PC-9 (cell line): Measurements from ENCODE around the gene BOC. TPM values are rescaled to one million over a fixed set of nuclear protein-coding genes. Genes with fewer than 3 reads are reported as not detected.

ENCODE experiments used
- BruUV-seq: library from RNA; stranded (reverse); fragments of 400-500 nt; replicated peaks from 2 replicates; lab custom pipeline; 2021; lab: Mats Ljungman, UMichigan
- CTCF ChIA-PET: fragments of 300-600 bp; sonication (Branson Sonifier 250); formaldehyde crosslinking; loops from one replicate; lab custom pipeline; 2022; ENCODE audit warnings: antibody characterized with exemption; lab: Charles Lee
- POLR2A ChIA-PET: fragments of 300-600 bp; sonication (Branson Sonifier 250); formaldehyde crosslinking; loops from one replicate; lab custom pipeline; 2022; ENCODE audit warnings: antibody characterized with exemption; ENCODE audit not compliant: unreplicated experiment; lab: Charles Lee
- DNase-seq, 2 experiments: peaks; one replicate each; pipeline versions ENCODE4 v3.0.0 to v3.0.0-alpha.2; 2015 to 2022; ENCODE audit warnings: mixed read lengths in 1 of 2
- H2AFZ ChIP-seq: fragments of 200-600 bp; sonication (generic); 2 replicates; pipeline ENCODE4 v1.8.1; 2017; ENCODE audit warnings: antibody characterized with exemption
- H3F3A ChIP-seq: fragments of 200-600 bp; sonication (generic); 2 replicates; pipeline ENCODE4 v1.8.1; 2017; ENCODE audit warnings: antibody characterized with exemption, mild to moderate bottlenecking, low read depth; ENCODE audit not compliant: insufficient read depth
- H3K27ac ChIP-seq: fragments of 200-600 bp; sonication (generic); 2 replicates; pipeline ENCODE4 v1.6.1; 2016; ENCODE audit warnings: mixed run types
- H3K27me3 ChIP-seq: fragments of 200-600 bp; sonication (generic); 2 replicates; pipeline ENCODE4 v1.6.1; 2016; ENCODE audit warnings: low read depth, mixed run types; ENCODE audit not compliant: insufficient read depth
- H3K36me3 ChIP-seq: fragments of 200-600 bp; sonication (generic); 2 replicates; pipeline ENCODE4 v1.6.1; 2016; ENCODE audit warnings: low read depth, mixed run types
- H3K4me1 ChIP-seq: fragments of 200-600 bp; sonication (generic); replicated peaks from 2 replicates; pipeline ENCODE4 v1.6.1; 2016; ENCODE audit warnings: mixed run types; ENCODE audit not compliant: insufficient read depth
- H3K4me2 ChIP-seq: fragments of 200-600 bp; sonication (generic); 2 replicates; pipeline ENCODE4 v1.6.1; 2017; ENCODE audit warnings: mixed run types
- H3K4me3 ChIP-seq: fragments of 200-600 bp; sonication (generic); 2 replicates; pipeline ENCODE4 v1.6.1; 2016; ENCODE audit warnings: mixed run types
- H3K79me2 ChIP-seq: fragments of 200-600 bp; sonication (generic); 2 replicates; pipeline ENCODE4 v1.6.1; 2017; ENCODE audit warnings: low read depth, mixed run types
- H3K9me2 ChIP-seq: fragments of 200-600 bp; sonication (generic); 2 replicates; pipeline ENCODE4 v1.8.1; 2017; ENCODE audit warnings: mild to moderate bottlenecking; ENCODE audit not compliant: insufficient read depth
- H3K9me3 ChIP-seq: fragments of 200-600 bp; sonication (generic); 2 replicates; pipeline ENCODE4 v1.8.1; 2016; ENCODE audit warnings: low read depth; ENCODE audit not compliant: insufficient read depth
- H4K20me1 ChIP-seq: fragments of 200-600 bp; sonication (generic); 2 replicates; pipeline ENCODE4 v1.8.1; 2017; ENCODE audit not compliant: insufficient read depth
- CTCF ChIP-seq: fragments of 200-600 bp; sonication (generic); conservative IDR thresholded peaks from 2 replicates; pipeline ENCODE4 v1.6.1; 2017; ENCODE audit warnings: mixed run types, antibody characterized with exemption, mild to moderate bottlenecking, moderate library complexity
- EZH2 ChIP-seq: fragments of 200-600 bp; sonication (generic); IDR thresholded peaks from 2 replicates; pipeline ENCODE4 v1.8.0; 2017; ENCODE audit warnings: antibody characterized with exemption, low read depth
- intact Hi-C: fragments of 100-400 bp; cut with micrococcal nuclease; formaldehyde crosslinking; loops from one replicate; pipeline ENCODE4 v1.10.0; 2022; ENCODE audit not compliant: unreplicated experiment
- total RNA-seq: library from RNA; stranded (reverse); gene quantifications from 2 replicates; pipeline ENCODE4 v1.2.3, GENCODE V29; 2021

BOC gene
- total RNA-seq, 1 experiment from 2014 or later: 3.0 TPM

DNA sequence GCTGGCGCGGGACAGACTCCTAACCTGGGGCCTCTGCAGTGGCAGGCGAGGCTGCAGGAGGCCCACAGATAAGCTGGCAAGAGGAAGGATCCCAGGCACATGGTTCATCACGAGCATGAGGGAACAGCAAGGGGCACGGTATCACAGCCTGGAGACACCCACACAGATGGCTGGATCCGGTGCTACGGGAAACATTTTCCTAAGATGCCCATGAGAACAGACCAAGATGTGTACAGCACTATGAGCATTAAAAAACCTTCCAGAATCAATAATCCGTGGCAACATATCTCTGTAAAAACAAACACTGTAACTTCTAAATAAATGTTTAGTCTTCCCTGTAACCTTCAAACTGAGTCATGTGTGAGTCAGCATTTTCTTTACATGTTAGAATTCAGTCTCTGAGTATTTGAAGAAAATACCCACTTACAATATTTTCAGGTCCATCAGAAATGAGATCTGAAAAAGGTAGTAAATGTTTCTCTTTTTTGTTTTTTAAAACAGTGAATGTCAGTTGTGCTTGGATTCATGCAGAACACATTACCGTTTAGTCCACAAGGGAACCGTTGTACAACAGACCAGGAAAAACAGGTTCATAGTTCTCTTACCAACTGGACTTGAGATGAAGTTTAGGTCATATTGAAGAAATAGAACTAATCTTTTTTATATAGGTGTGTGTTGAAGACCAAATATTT lies 75.9 kb downstream of the BOC start:
- DNase-seq: peak in 1 of 2 experiments; percentile 47
- ChIA-PET POLR2A (no interaction called here), CTCF (interaction anchor here (0.6 to 1.3 kb wide), 2 partner anchors 152 to 1229 kb away, joined by 3 to 5 read pairs; no protein-coding TSS in a partner anchor)
- Histone ChIP-seq H3K27ac (peak overlapping the region; percentile 54), H4K20me1 (no peaks in the 10 kb centered on the region), H3K9me3 (no peaks in the 10 kb centered on the region), H2AFZ (0 out of 2 replicates have a peak overlapping the region, but pooled peaks have one; percentile 20), H3K4me3 (no peak overlapping the region), H3K27me3 (no peaks in the 10 kb centered on the region), H3K9me2 (no peaks in the 10 kb centered on the region), H3K36me3 (no peaks in the 10 kb centered on the region), H3F3A (no peaks in the 10 kb centered on the region), H3K79me2 (no peaks in the 10 kb centered on the region), H3K4me2 (peak overlapping the region; percentile 18), H3K4me1 (peaks cover 12% of the 10 kb centered on the region)
- intact Hi-C loops: loop anchor here (5.0 kb wide), 1 partner anchor 250 kb away; no protein-coding TSS in a partner anchor
- no TSS peak for BruUV-seq
- TF ChIP-seq EZH2 (no peak), CTCF (no peak)

GRCh38 chr3:113287803-113288648 lies 76.7 kb downstream of the BOC start:
- Histone ChIP-seq H3K79me2 (no peaks in the 10 kb centered on the region), H3K27ac (peak overlapping the region; percentile 54), H3K9me3 (no peaks in the 10 kb centered on the region), H4K20me1 (no peaks in the 10 kb centered on the region), H2AFZ (no peak overlapping the region), H3K36me3 (no peaks in the 10 kb centered on the region), H3K4me1 (peaks cover 12% of the 10 kb centered on the region), H3K4me3 (no peak overlapping the region), H3K9me2 (no peaks in the 10 kb centered on the region), H3K4me2 (peak overlapping the region; percentile 18; the same call in 1 of the 2 replicates), H3K27me3 (no peaks in the 10 kb centered on the region), H3F3A (no peaks in the 10 kb centered on the region)
- ChIA-PET POLR2A (interaction anchor here (0.5 to 0.7 kb wide), 2 partner anchors 226 to 481 kb away, joined by 3 to 5 read pairs; no protein-coding TSS in a partner anchor), CTCF (interaction anchor here (0.6 to 1.5 kb wide), 12 partner anchors 51 to 1228 kb away, joined by 3 to 7 read pairs (median 4); partner anchors contain the start of gene SLC9C1)
- no TSS peak for BruUV-seq
- peak in 1 of 2 experiments; percentile 54 for DNase-seq
- TF ChIP-seq EZH2 (no peak), CTCF (peak; percentile 99)
- intact Hi-C loops: loop anchor here (1.0 to 5.0 kb wide), 5 partner anchors 152 to 705 kb away; no protein-coding TSS in a partner anchor

- TF ChIP-seq EZH2 (no peak), CTCF (no peak)
- no peak overlapping the region for H2AFZ ChIP-seq
- no peak overlapping the region for H3K4me3 ChIP-seq
- no peaks in the 10 kb centered on the region for H4K20me1 ChIP-seq
- no peaks in the 10 kb centered on the region for H3K9me3 ChIP-seq
- H3K27ac ChIP-seq: no peak overlapping the region
- ChIA-PET CTCF (interaction anchor here (0.6 to 1.5 kb wide), 6 partner anchors 11 to 270 kb away, joined by 3 to 7 read pairs (median 5); no protein-coding TSS in a partner anchor), POLR2A (no interaction called here)
- no TSS peak for BruUV-seq
- H3K9me2 ChIP-seq: no peaks in the 10 kb centered on the region
- no peaks in the 10 kb centered on the region for H3F3A ChIP-seq
- peaks cover 12% of the 10 kb centered on the region for H3K4me1 ChIP-seq
- H3K36me3 ChIP-seq: no peaks in the 10 kb centered on the region
- no peak overlapping the region for H3K4me2 ChIP-seq
- DNase-seq: no peak
- intact Hi-C loops: loop anchor here (1.0 to 5.0 kb wide), 5 partner anchors 153 to 706 kb away; no protein-coding TSS in a partner anchor
- no peaks in the 10 kb centered on the region for H3K79me2 ChIP-seq
- no peaks in the 10 kb centered on the region for H3K27me3 ChIP-seq
Measured at GRCh38 chr3:113288881-113289280, 77.5 kb downstream of the BOC start.
